SH-SY5Y (cell line): Measurements from ENCODE around the gene RAD51B.

Experiments used
- GATA2 ChIP-seq: IDR thresholded peaks from 2 replicates; pipeline ENCODE4 v1.6.1; 2011; ENCODE audit warnings: mild to moderate bottlenecking, low read depth, low read length
- GATA3 ChIP-seq: IDR thresholded peaks from 2 replicates; pipeline ENCODE4 v1.6.1; 2011; ENCODE audit warnings: low read depth, mild to moderate bottlenecking, low read length, moderate library complexity

DNA sequence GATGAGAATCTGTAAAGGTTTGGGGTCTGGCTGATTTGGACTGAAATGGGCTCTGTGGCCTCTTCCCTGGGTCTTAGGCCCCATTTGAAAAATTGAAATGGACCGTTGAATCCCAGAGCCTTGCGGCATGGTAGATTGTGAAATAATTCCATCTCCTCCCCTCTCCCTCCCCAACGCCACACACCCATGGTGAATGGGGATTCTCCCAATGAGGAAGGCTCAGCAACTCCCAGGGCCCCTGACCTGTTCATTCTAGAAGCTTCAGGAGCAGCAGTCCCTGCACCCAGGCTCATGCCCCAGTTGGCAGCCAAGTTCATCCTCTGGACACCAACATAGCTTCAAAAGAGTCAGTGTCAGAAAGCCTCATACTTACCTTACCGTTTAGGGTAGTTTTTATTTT, 755.8 kb downstream of the RAD51B start:
- TF ChIP-seq GATA2 (no peak), GATA3 (no peak)
